A673 (cell line): ENCODE results near the gene ZNF277. TPM values are rescaled to one million over a fixed set of nuclear protein-coding genes. Genes with fewer than 3 reads are reported as not detected.

Experiments
- BruUV-seq: library from RNA; stranded (reverse); fragments of 400-500 nt; replicated peaks from 2 replicates; lab custom pipeline; 2021; lab: Mats Ljungman, UMichigan
- CTCF ChIA-PET: fragments of 300-600 bp; sonication (Branson Sonifier 250); formaldehyde crosslinking; loops from one replicate; lab custom pipeline; 2022; ENCODE audit warnings: antibody characterized with exemption; lab: Charles Lee
- POLR2A ChIA-PET: fragments of 300-600 bp; sonication (Branson Sonifier 250); formaldehyde crosslinking; loops from one replicate; lab custom pipeline; 2022; ENCODE audit warnings: antibody characterized with exemption; ENCODE audit not compliant: low non-redundant PET; lab: Charles Lee
- DNase-seq: peaks from one replicate; pipeline ENCODE4 v3.0.0-alpha.2; 2015; ENCODE audit warnings: low spot score
- H3K27ac ChIP-seq: fragments of 200-600 bp; sonication (generic); 2 replicates; pipeline ENCODE4 v1.5.1; 2016; ENCODE audit warnings: mixed run types, low read depth, mild to moderate bottlenecking, mixed read lengths, antibody characterized with exemption, low read length; ENCODE audit not compliant: poor library complexity, severe bottlenecking
- H3K27me3 ChIP-seq: fragments of 200-600 bp; sonication (generic); replicated peaks from 2 replicates; pipeline ENCODE4 v1.6.1; 2017; ENCODE audit warnings: mixed run types, low read depth, mild to moderate bottlenecking, mixed read lengths, antibody characterized with exemption, low read length; ENCODE audit not compliant: insufficient read depth, poor library complexity
- H3K36me3 ChIP-seq: fragments of 200-600 bp; sonication (generic); 2 replicates; pipeline ENCODE4 v1.6.1; 2016; ENCODE audit warnings: mixed run types, mild to moderate bottlenecking, mixed read lengths, antibody characterized with exemption, low read length; ENCODE audit not compliant: insufficient read depth, poor library complexity, severe bottlenecking
- H3K4me1 ChIP-seq: fragments of 200-600 bp; sonication (generic); 2 replicates; pipeline ENCODE4 v1.6.1; 2017; ENCODE audit warnings: mixed run types, mild to moderate bottlenecking, mixed read lengths, antibody characterized with exemption, low read length; ENCODE audit not compliant: insufficient read depth, poor library complexity, severe bottlenecking
- H3K4me3 ChIP-seq: fragments of 200-600 bp; sonication (generic); 2 replicates; pipeline ENCODE4 v1.5.1; 2016; ENCODE audit warnings: low read depth, mixed run types, mild to moderate bottlenecking, mixed read lengths, low read length; ENCODE audit not compliant: poor library complexity, severe bottlenecking
- H3K9me3 ChIP-seq: fragments of 200-600 bp; sonication (generic); 2 replicates; pipeline ENCODE4 v1.6.1; 2016; ENCODE audit warnings: mixed run types, low read depth, mild to moderate bottlenecking, mixed read lengths, antibody characterized with exemption, low read length; ENCODE audit not compliant: poor library complexity, severe bottlenecking
- CTCF ChIP-seq: fragments of 300-800, 200-600 bp; sonication (generic); conservative IDR thresholded peaks from 2 replicates; pipeline ENCODE4 v1.5.1; 2017; ENCODE audit warnings: low read depth, mild to moderate bottlenecking, antibody characterized with exemption, low read length, moderate library complexity, mixed read lengths
- EZH2 ChIP-seq: fragments of 200-600 bp; sonication (generic); IDR thresholded peaks from 2 replicates; pipeline ENCODE4 v1.6.1; 2017; ENCODE audit warnings: borderline replicate concordance, low read depth, mild to moderate bottlenecking, mixed read lengths, antibody characterized with exemption, low read length; ENCODE audit not compliant: poor library complexity, severe bottlenecking
- intact Hi-C: fragments of 100-400 bp; cut with micrococcal nuclease; formaldehyde crosslinking; loops from one replicate; pipeline ENCODE4 v1.10.0; 2022; ENCODE audit not compliant: unreplicated experiment
- total RNA-seq: library from RNA; stranded (reverse); gene quantifications from 2 replicates; pipeline ENCODE4 v1.2.3, GENCODE V29; 2021

ZNF277 gene
- total RNA-seq, 1 experiment from 2014 or later, result 17.7 TPM

GRCh38 chr7:112372101-112372500 lies 165.6 kb downstream of the ZNF277 start:
- ChIA-PET POLR2A (no interaction called here), CTCF (no interaction called here)
- TF ChIP-seq CTCF (no peak), EZH2 (no peak)
- no peak for DNase-seq
- Histone ChIP-seq H3K27ac (no peak overlapping the region), H3K4me1 (no peaks in the 10 kb centered on the region), H3K36me3 (no peaks in the 10 kb centered on the region), H3K27me3 (no peaks in the 10 kb centered on the region), H3K4me3 (no peak overlapping the region), H3K9me3 (no peaks in the 10 kb centered on the region)
- intact Hi-C loops, result no loop called here
- no TSS peak for BruUV-seq

- no peaks in the 10 kb centered on the region for H3K36me3 ChIP-seq
- ChIA-PET POLR2A (no interaction called here), CTCF (no interaction called here)
- no peak overlapping the region for H3K4me3 ChIP-seq
- intact Hi-C loops, result no loop called here
- H3K27ac ChIP-seq, result no peak overlapping the region
- H3K27me3 ChIP-seq, result no peaks in the 10 kb centered on the region
- BruUV-seq, result no TSS peak
- TF ChIP-seq EZH2 (no peak), CTCF (no peak)
- H3K9me3 ChIP-seq, result no peaks in the 10 kb centered on the region
- DNase-seq, result no peak
- no peaks in the 10 kb centered on the region for H3K4me1 ChIP-seq
These were observed 171.1 kb downstream of the ZNF277 start for GRCh38 chr7:112377593-112377992.

- intact Hi-C loops, result no loop called here
- ChIA-PET CTCF (no interaction called here), POLR2A (interaction anchor here (0.6 kb wide), 1 partner anchor 745 kb away, joined by 12 read pairs; no protein-coding TSS in a partner anchor)
- no peaks in the 10 kb centered on the region for H3K4me1 ChIP-seq
- no peak overlapping the region for H3K4me3 ChIP-seq
- no peak for DNase-seq
- H3K27me3 ChIP-seq, result no peaks in the 10 kb centered on the region
- H3K9me3 ChIP-seq, result no peaks in the 10 kb centered on the region
- no peak overlapping the region for H3K27ac ChIP-seq
- TF ChIP-seq CTCF, result no peak
- H3K36me3 ChIP-seq, result no peaks in the 10 kb centered on the region
- no TSS peak for BruUV-seq
These were observed 175.0 kb downstream of the ZNF277 start for GRCh38 chr7:112381311-112382091.
